GM18498 (cell line): ENCODE results near the gene P3H3.

Experiments
- ATAC-seq: cut with Tn5 transposase; IDR thresholded peaks from one replicate; pipeline ENCODE4 v1.9.1; 2021; ENCODE audit warnings: mild to moderate bottlenecking, moderate library complexity; ENCODE audit not compliant: unreplicated experiment

The P3H3 gene

GRCh38 chr12:6827982-6828780, at the start of gene P3H3:
Gene P3H3 (plus strand): TSS chr12:6828407. CDS start chr12:6828441, 34 bp downstream.
- no peak for ATAC-seq

- ATAC-seq: peak; percentile 77
Measured at GRCh38 chr12:6778574-6779550, 49.3 kb upstream of the P3H3 start.

DNA sequence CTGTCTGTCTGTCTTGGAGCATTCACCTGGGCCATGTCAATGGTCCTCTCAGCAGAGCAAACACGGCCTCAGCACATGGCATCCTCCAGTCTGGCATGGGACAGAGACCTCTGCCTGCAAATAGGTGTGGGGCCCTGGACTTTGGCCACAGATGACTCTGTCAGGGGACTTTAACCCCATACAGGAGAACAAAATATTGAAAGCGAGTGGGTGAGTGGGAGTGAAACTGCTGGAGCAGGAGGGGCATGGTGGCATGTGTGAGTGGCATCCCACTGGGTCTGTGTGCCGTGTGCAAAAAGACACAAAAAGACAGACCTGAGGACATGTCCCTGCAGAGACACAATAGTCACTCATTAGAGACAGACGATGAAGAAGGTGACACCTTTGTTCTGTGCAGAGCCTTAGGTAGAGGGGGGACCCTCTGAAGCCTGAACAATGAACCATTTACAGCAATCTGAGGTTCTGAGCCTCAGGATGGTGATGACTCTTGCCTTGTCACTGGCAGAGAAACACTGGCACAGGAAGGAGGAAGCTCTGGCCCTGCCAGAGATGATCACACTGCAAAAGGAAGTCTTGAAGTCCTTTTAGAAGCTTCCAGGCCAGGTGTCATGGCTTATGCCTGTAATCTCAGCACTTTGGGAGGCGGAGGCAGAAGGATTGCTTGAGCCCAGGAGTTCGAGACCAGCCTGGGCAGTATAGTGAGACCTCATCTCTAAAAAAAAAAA, 48.3 kb upstream of the P3H3 start:
- ATAC-seq: no peak

- ATAC-seq: no peak
Measured at GRCh38 chr12:6780573-6780972, 47.6 kb upstream of the P3H3 start.

- ATAC-seq: no peak
Measured at GRCh38 chr12:6782119-6782518, 46.1 kb upstream of the P3H3 start.

- ATAC-seq: no peak
Measured at GRCh38 chr12:6782850-6783566, 45.2 kb upstream of the P3H3 start.

- ATAC-seq: no peak
Measured at GRCh38 chr12:6783828-6784227, 44.4 kb upstream of the P3H3 start.

- no peak for ATAC-seq
Measured at GRCh38 chr12:6784296-6784695, 43.9 kb upstream of the P3H3 start.

DNA sequence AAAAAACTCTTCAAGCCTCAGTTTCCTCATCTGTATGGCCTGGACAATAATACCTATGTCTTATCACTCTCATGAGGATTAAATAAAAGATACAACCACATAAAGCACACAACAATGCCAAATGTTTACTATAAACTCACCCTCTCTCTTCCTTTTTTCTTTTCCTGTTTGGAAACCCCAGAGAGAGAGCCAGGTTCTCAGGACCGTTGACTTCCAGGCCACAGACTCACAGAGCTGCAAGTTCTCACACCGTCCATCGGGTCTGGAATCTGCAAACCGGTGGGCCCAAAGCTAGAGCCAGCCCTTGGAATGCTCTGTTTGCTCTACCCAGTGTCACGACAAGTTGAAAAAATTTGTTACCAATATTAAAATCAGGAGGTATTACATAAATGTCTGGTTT, 43.4 kb upstream of the P3H3 start:
- ATAC-seq: no peak

DNA sequence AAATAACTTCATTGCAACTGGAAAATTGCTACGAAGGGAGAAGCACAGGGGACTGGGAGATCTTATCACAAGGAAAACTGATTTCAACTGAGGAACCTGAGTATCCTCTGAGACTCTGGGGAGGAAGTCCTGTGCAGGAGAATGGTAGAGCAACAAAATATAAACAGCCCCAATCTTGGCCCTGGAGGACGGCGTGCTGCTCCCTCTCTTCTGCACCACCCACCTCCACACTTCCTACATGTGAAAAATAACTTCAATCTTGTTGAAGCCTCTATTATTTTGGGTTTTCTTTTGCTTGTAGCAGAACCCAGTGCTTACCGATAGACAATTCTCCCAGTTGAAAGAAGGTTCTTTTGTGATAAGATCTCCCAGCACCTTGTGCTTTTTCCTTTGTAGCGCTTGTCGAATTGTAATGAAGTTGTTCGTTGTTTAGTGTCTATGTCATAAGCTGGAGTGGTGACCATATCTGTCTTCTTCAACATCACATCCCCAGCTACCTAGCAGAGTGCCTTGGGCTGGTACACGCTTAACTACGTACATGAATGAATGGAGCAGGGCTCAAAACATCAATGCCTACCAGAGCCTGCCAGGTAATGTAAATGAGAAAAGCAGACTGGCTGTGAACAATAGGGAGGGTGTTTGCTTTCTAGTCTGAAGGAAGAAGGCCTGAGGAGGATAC, 41.7 kb upstream of the P3H3 start:
- no peak for ATAC-seq

- no peak for ATAC-seq
Measured at GRCh38 chr12:6787309-6787708, 40.9 kb upstream of the P3H3 start.

- no peak for ATAC-seq
Measured at GRCh38 chr12:6788972-6789924, 39.0 kb upstream of the P3H3 start, which contains the start of gene CD4. Gene CD4 (plus strand): TSS chr12:6789528. CDS start chr12:6800139, 10,611 bp downstream.

- no peak for ATAC-seq
Measured at GRCh38 chr12:6790496-6791150, 37.6 kb upstream of the P3H3 start.

DNA sequence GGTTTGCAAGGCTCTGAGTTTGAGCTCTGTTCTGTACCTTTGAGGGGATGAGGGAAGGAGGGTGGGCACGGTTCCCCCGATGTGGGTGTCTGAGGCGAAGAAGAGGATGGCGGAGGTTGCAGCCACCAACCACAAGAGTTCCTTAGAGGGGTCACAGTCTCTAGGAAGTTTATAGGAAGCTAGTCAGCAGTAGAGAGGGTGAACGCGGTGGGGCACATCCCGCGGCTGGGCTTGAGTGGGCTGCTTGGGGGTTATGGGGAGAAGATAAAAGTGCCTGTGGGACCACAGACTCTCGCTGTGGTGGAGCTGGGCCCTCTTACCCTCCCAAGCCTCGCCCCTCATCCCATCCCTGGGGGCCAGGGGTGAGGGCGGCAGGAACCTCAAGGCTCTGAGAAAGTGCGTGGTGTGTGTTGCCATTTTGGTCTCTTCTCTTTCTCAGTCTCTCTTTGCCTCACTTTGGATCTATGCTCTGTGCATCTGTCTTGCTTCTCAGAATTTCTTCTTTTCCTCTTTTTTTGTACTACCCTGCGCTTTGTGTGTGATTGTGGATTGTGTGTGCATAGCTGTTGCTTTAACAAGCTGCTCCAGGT, 36.2 kb upstream of the P3H3 start:
- ATAC-seq: no peak

DNA sequence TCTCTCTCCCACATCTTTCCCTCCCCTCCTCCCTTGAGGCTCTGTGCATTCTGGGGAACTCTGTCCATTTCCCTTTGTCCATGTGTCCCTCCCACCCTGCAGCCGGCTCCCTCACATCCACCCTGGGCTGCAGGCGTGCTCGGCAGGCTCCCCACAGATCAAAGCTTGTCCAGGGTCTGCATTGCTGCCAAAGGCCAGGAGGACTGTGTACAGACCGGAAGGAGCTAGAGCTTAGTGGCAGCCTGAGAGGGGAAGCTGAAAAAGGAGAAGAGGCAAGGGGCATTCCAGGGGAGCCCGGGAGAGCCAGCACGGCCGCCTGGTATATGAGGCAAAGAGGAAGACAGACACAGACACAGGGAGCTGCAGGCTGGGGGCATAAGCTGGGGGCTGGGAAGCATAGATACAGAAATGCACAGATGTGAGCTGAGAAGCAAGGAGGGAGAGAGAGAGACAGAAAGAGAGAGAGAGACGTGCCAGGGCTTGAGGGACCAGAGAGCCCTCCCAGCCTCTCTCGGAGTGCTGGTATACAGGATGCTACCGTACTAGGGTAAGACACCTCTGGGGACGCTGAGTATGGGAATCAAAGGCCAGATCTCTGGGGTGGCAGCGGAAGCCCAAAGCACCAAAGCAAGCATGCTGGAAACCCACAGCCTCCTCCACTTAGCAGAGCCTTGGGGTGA, 35.5 kb upstream of the P3H3 start:
- no peak for ATAC-seq

DNA sequence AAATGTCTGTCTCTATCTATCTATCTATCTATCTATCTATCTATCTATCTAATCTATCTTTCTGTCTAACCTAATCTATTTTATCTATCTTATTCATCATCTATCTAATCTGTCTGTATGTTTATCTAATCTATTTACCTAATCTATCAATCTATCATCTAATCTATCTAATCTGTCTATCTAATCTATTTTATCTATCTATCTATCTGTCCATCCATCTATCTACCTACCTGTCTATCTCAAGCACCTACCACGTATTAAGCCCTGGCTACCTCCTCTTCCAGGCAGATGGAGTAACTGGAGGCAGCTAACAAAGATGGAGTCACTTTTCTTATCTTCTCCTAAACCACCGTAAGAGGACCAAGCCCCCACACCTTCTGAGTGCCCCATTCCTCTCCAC, 33.1 kb upstream of the P3H3 start:
- ATAC-seq: no peak

DNA sequence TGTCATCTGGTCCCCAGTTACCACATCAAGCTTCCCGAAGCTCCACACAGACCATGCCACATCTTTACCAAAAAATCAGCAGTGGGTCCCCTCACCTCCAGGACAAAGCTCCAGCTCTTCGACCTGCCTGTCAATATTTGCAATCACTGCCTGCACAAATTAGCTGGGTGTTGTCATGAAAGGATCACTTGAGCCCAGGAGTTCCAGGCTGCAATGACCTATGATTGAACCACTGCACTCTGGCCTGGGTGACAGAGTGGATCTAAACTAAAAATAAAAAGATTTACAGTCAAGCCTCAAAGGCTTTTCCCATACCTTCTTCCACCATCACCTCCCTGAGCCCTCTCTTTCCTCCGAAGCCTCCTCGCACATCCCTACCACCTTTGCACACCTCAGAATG, 31.6 kb upstream of the P3H3 start:
- no peak for ATAC-seq
